ENCODE measurements around the gene ACP6. TPM values are rescaled to one million over a fixed set of nuclear protein-coding genes. Genes with fewer than 3 reads are reported as not detected.
"Not testable (repeated sequence)": the region's sequence is repeated elsewhere in the genome, so short reads cannot be mapped to it uniquely, and the experiment has no call there.

The ACP6 gene
- total RNA-seq, 1 experiment from 2014 or later, result 15.9 TPM

- DNase-seq, result no peak
- no peaks in the 10 kb centered on the region for H3K36me3 ChIP-seq
- no peaks in the 10 kb centered on the region for H3K9me3 ChIP-seq
- no peaks in the 10 kb centered on the region for H3K27me3 ChIP-seq
- no peak overlapping the region for H3K4me3 ChIP-seq
These were observed 38.5 kb downstream of the ACP6 start for GRCh38 chr1:147631839-147632238.

- no peaks in the 10 kb centered on the region for H3K27me3 ChIP-seq
- H3K9me3 ChIP-seq, result no peaks in the 10 kb centered on the region
- H3K36me3 ChIP-seq, result no peaks in the 10 kb centered on the region
- DNase-seq, result peak; percentile 87
- H3K4me3 ChIP-seq, result no peak overlapping the region
These were observed 39.9 kb downstream of the ACP6 start for GRCh38 chr1:147630447-147630846.

GRCh38 chr1:147630022-147630421 lies 40.3 kb downstream of the ACP6 start:
- no peak for DNase-seq
- Histone ChIP-seq H3K36me3 (no peaks in the 10 kb centered on the region), H3K4me3 (no peak overlapping the region), H3K9me3 (no peaks in the 10 kb centered on the region), H3K27me3 (no peaks in the 10 kb centered on the region)

- Histone ChIP-seq H3K36me3 (peaks cover 2% of the 10 kb centered on the region), H3K4me3 (no peak overlapping the region), H3K9me3 (no peaks in the 10 kb centered on the region), H3K27me3 (no peaks in the 10 kb centered on the region)
- DNase-seq, result no peak
These were observed 41.9 kb downstream of the ACP6 start for GRCh38 chr1:147628441-147628840.

GRCh38 chr1:147627435-147628110 lies 42.8 kb downstream of the ACP6 start:
- DNase-seq, result peak; percentile 40

GRCh38 chr1:147626739-147627138 lies 43.6 kb downstream of the ACP6 start:
- no peaks in the 10 kb centered on the region for H3K27me3 ChIP-seq
- no peaks in the 10 kb centered on the region for H3K9me3 ChIP-seq
- no peak for DNase-seq
- H3K36me3 ChIP-seq, result peaks cover 6% of the 10 kb centered on the region
- no peak overlapping the region for H3K4me3 ChIP-seq

More at GRCh38 chr1:147627435-147628110, 42.8 kb downstream of the ACP6 start:
- H3K4me3 ChIP-seq, result no peak overlapping the region
- H3K27me3 ChIP-seq, result no peaks in the 10 kb centered on the region
- H3K9me3 ChIP-seq, result no peaks in the 10 kb centered on the region
- H3K36me3 ChIP-seq, result peaks cover 2% of the 10 kb centered on the region

- peaks cover 6% of the 10 kb centered on the region for H3K36me3 ChIP-seq
- H3K9me3 ChIP-seq, result no peaks in the 10 kb centered on the region
- DNase-seq, result no peak
- no peaks in the 10 kb centered on the region for H3K27me3 ChIP-seq
- no peak overlapping the region for H3K4me3 ChIP-seq
These were observed 44.0 kb downstream of the ACP6 start for GRCh38 chr1:147626291-147626690.

- Histone ChIP-seq H3K4me3 (no peak overlapping the region), H3K36me3 (peaks cover 6% of the 10 kb centered on the region), H3K9me3 (no peaks in the 10 kb centered on the region)
These were observed 44.8 kb downstream of the ACP6 start for GRCh38 chr1:147625362-147625995.

GRCh38 chr1:147624529-147624928 lies 45.8 kb downstream of the ACP6 start:
- H3K36me3 ChIP-seq, result peaks cover 8% of the 10 kb centered on the region
- DNase-seq, result no peak

More at GRCh38 chr1:147625362-147625995, 44.8 kb downstream of the ACP6 start:
- H3K27me3 ChIP-seq, result no peaks in the 10 kb centered on the region
- DNase-seq, result no peak

GRCh38 chr1:147624011-147624410 lies 46.3 kb downstream of the ACP6 start:
- H3K27me3 ChIP-seq, result no peaks in the 10 kb centered on the region
- no peak for DNase-seq
- no peaks in the 10 kb centered on the region for H3K9me3 ChIP-seq
- H3K36me3 ChIP-seq, result peaks cover 10% of the 10 kb centered on the region
- no peak overlapping the region for H3K4me3 ChIP-seq

More at GRCh38 chr1:147624529-147624928, 45.8 kb downstream of the ACP6 start:
- H3K9me3 ChIP-seq, result no peaks in the 10 kb centered on the region
- no peaks in the 10 kb centered on the region for H3K27me3 ChIP-seq
- H3K4me3 ChIP-seq, result no peak overlapping the region

GRCh38 chr1:147622731-147623130 lies 47.6 kb downstream of the ACP6 start:
- DNase-seq, result no peak
- peaks cover 20% of the 10 kb centered on the region for H3K36me3 ChIP-seq
- no peaks in the 10 kb centered on the region for H3K27me3 ChIP-seq
- no peak overlapping the region for H3K4me3 ChIP-seq
- H3K9me3 ChIP-seq, result no peaks in the 10 kb centered on the region

GRCh38 chr1:147620543-147620942 lies 49.8 kb downstream of the ACP6 start:
- Histone ChIP-seq H3K4me3 (no peak overlapping the region), H3K27me3 (no peaks in the 10 kb centered on the region), H3K36me3 (peaks cover 37% of the 10 kb centered on the region), H3K9me3 (no peaks in the 10 kb centered on the region)
- DNase-seq, result no peak

GRCh38 chr1:147619741-147620140 lies 50.6 kb downstream of the ACP6 start:
- no peak overlapping the region for H3K4me3 ChIP-seq
- no peaks in the 10 kb centered on the region for H3K9me3 ChIP-seq
- H3K27me3 ChIP-seq, result no peaks in the 10 kb centered on the region
- H3K36me3 ChIP-seq, result peaks cover 43% of the 10 kb centered on the region
- DNase-seq, result no peak

GRCh38 chr1:147618771-147619170 lies 51.6 kb downstream of the ACP6 start:
- Histone ChIP-seq H3K27me3 (no peaks in the 10 kb centered on the region), H3K36me3 (peaks cover 46% of the 10 kb centered on the region), H3K4me3 (no peak overlapping the region), H3K9me3 (no peaks in the 10 kb centered on the region)
- DNase-seq, result no peak

- H3K27me3 ChIP-seq, result no peaks in the 10 kb centered on the region
- peaks cover 51% of the 10 kb centered on the region for H3K36me3 ChIP-seq
- no peaks in the 10 kb centered on the region for H3K9me3 ChIP-seq
- no peak for DNase-seq
- no peak overlapping the region for H3K4me3 ChIP-seq
These were observed 52.2 kb downstream of the ACP6 start for GRCh38 chr1:147618077-147618569.

- H3K36me3 ChIP-seq, result peaks cover 55% of the 10 kb centered on the region
- not testable (repeated sequence) for H3K9me3 ChIP-seq, H3K27me3 ChIP-seq, DNase-seq, H3K4me3 ChIP-seq
These were observed 55.4 kb downstream of the ACP6 start for GRCh38 chr1:147614966-147615365.

GRCh38 chr1:147613506-147613905 lies 56.8 kb downstream of the ACP6 start:
- no peak overlapping the region for H3K4me3 ChIP-seq
- no peaks in the 10 kb centered on the region for H3K9me3 ChIP-seq
- peak; percentile 26 for DNase-seq
- peaks cover 47% of the 10 kb centered on the region for H3K36me3 ChIP-seq
- no peaks in the 10 kb centered on the region for H3K27me3 ChIP-seq

GRCh38 chr1:147612366-147612765 lies 58.0 kb downstream of the ACP6 start:
- H3K9me3 ChIP-seq, result no peaks in the 10 kb centered on the region
- H3K27me3 ChIP-seq, result no peaks in the 10 kb centered on the region
- peaks cover 38% of the 10 kb centered on the region for H3K36me3 ChIP-seq
- H3K4me3 ChIP-seq, result no peak overlapping the region
- DNase-seq, result no peak

Data from MG63 (cell line).